NCI-H146 treated with DMSO at 0.1 percent for 48 hours (cell line): ENCODE measurements around the gene DHX40.
"Not testable (repeated sequence)": the region's sequence is repeated elsewhere in the genome, so short reads cannot be mapped to it uniquely, and the experiment has no call there.

Experiments used
- DNase-seq: peaks from one replicate; lab custom pipeline; 2025; ENCODE audit not compliant: unreplicated experiment; lab: John Stamatoyannopoulos, UW

The DHX40 gene

GRCh38 chr17:59558039-59558438 is 7.4 kb upstream of the DHX40 start:
- DNase-seq: no peak

GRCh38 chr17:59558953-59559352 is 6.5 kb upstream of the DHX40 start:
- DNase-seq: no peak

- DNase-seq: peak; percentile 19
Measured at GRCh38 chr17:59561042-59561441, 4.4 kb upstream of the DHX40 start.

- peak; percentile 72 for DNase-seq
Measured at GRCh38 chr17:59565959-59566324, 532 bp downstream of the DHX40 start.

- not testable (repeated sequence) for DNase-seq
Measured at GRCh38 chr17:59569151-59569550, 3.7 kb downstream of the DHX40 start.

- DNase-seq: no peak
Measured at GRCh38 chr17:59572301-59572924, 7.0 kb downstream of the DHX40 start.

GRCh38 chr17:59584168-59584567 is 18.8 kb downstream of the DHX40 start:
- not testable (repeated sequence) for DNase-seq

- DNase-seq: no peak
Measured at GRCh38 chr17:59600169-59600568, 34.8 kb downstream of the DHX40 start.

GRCh38 chr17:59601130-59601529 is 35.7 kb downstream of the DHX40 start:
- DNase-seq: no peak

- no peak for DNase-seq
Measured at GRCh38 chr17:59607061-59607460, 41.7 kb downstream of the DHX40 start.

- no peak for DNase-seq
Measured at GRCh38 chr17:59607817-59608403, 42.5 kb downstream of the DHX40 start.

GRCh38 chr17:59611503-59611902 is 46.1 kb downstream of the DHX40 start:
- DNase-seq: no peak

GRCh38 chr17:59616253-59616920 is 51.0 kb downstream of the DHX40 start:
- DNase-seq: no peak

GRCh38 chr17:59617156-59617732 is 51.8 kb downstream of the DHX40 start:
- no peak for DNase-seq

- no peak for DNase-seq
Measured at GRCh38 chr17:59619035-59619297, 53.6 kb downstream of the DHX40 start.

- DNase-seq: peak; percentile 91
Measured at GRCh38 chr17:59619298-59620063, 54.1 kb downstream of the DHX40 start, which contains the start of gene CLTC. CLTC (plus strand) TSS chr17:59619895; CDS start chr17:59620132, 237 bp downstream.

GRCh38 chr17:59620064-59620359 is 54.6 kb downstream of the DHX40 start:
- no peak for DNase-seq

- peak; percentile 55 for DNase-seq
Measured at GRCh38 chr17:59620518-59621259, 55.3 kb downstream of the DHX40 start.

GRCh38 chr17:59621771-59622170 is 56.4 kb downstream of the DHX40 start:
- no peak for DNase-seq

- no peak for DNase-seq
Measured at GRCh38 chr17:59623151-59623550, 57.7 kb downstream of the DHX40 start.

- DNase-seq: no peak
Measured at GRCh38 chr17:59626756-59627155, 61.3 kb downstream of the DHX40 start.
